Measurements from ENCODE around the gene ADSS1. TPM values are rescaled to one million over a fixed set of nuclear protein-coding genes. Genes with fewer than 3 reads are reported as not detected.

ADSS1 gene
- polyA plus RNA-seq, 4 donors = 12.7 to 19.7 (median 15.9) TPM

- DNase-seq (ENCODE audit: low read depth in 4 of 4, low spot score in 2 of 4) = no peak
Observed at GRCh38 chr14:104788873-104789663, 65.0 kb downstream of the ADSS1 start.

GRCh38 chr14:104789752-104790743, 66.0 kb downstream of the ADSS1 start:
- no peak for DNase-seq (ENCODE audit: low read depth in 4 of 4, low spot score in 2 of 4)

GRCh38 chr14:104791425-104791824, 67.4 kb downstream of the ADSS1 start:
- no peak for DNase-seq (ENCODE audit: low read depth in 4 of 4, low spot score in 2 of 4)

GRCh38 chr14:104792101-104792884, 68.3 kb downstream of the ADSS1 start:
- no peak for DNase-seq (ENCODE audit: low read depth in 4 of 4, low spot score in 2 of 4)

- no peak for DNase-seq (ENCODE audit: low read depth in 4 of 4, low spot score in 2 of 4)
Observed at GRCh38 chr14:104792945-104793702, 69.1 kb downstream of the ADSS1 start.

- no peak for DNase-seq (ENCODE audit: low read depth in 4 of 4, low spot score in 2 of 4)
Observed at GRCh38 chr14:104793703-104793959, 69.6 kb downstream of the ADSS1 start.

- DNase-seq (ENCODE audit: low read depth in 4 of 4, low spot score in 2 of 4) = no peak
Observed at GRCh38 chr14:104794099-104794498, 70.1 kb downstream of the ADSS1 start.

- peak in 1 of 4 donors; percentile 15 for DNase-seq (ENCODE audit: low read depth in 4 of 4, low spot score in 2 of 4)
Observed at GRCh38 chr14:104794631-104794992, 70.6 kb downstream of the ADSS1 start.

- no peak for DNase-seq (ENCODE audit: low read depth in 4 of 4, low spot score in 2 of 4)
Observed at GRCh38 chr14:104794993-104795780, 71.2 kb downstream of the ADSS1 start, which contains the start of gene AKT1. TSS of gene AKT1 (minus strand) at chr14:104795748. CDS start at chr14:104792643, 3,105 bp downstream.

- no peak for DNase-seq (ENCODE audit: low read depth in 4 of 4, low spot score in 2 of 4)
Observed at GRCh38 chr14:104795781-104796686, 72.0 kb downstream of the ADSS1 start.

- DNase-seq (ENCODE audit: low read depth in 4 of 4, low spot score in 2 of 4) = no peak
Observed at GRCh38 chr14:104796687-104797081, 72.7 kb downstream of the ADSS1 start.

Other genes starting within 250 kb of the ADSS1 start
- gene C14orf180, start 144.5 kb upstream of the ADSS1 start, polyA plus RNA-seq (ENCODE audit: insufficient read length in 4 of 4) = under 1 TPM in 3 of 4 donors, not detected in 1; 0.14 to 0.23 (median 0.17) TPM
- gene TMEM179, start 119.5 kb upstream of the ADSS1 start, polyA plus RNA-seq (ENCODE audit: insufficient read length in 4 of 4) = 1 to 10 TPM in 3 of 4 donors, under 1 TPM in 1; 0.90 to 1.9 (median 1.5) TPM
- 10 to 100 TPM; 34.1 to 73.9 (median 64.7) TPM for gene INF2, start 34.6 kb upstream of the ADSS1 start, polyA plus RNA-seq (ENCODE audit: insufficient read length in 4 of 4)
- 100 to 1,000 TPM in 1 of 4 donors, 10 to 100 TPM in 3; 52.6 to 110 (median 81.4) TPM for gene SIVA1, start 28.9 kb downstream of the ADSS1 start, polyA plus RNA-seq (ENCODE audit: insufficient read length in 4 of 4)
- gene AKT1, start 71.5 kb downstream of the ADSS1 start, polyA plus RNA-seq (ENCODE audit: insufficient read length in 4 of 4) = 100 to 1,000 TPM; 105 to 150 (median 131) TPM
- gene ZBTB42, start 76.9 kb downstream of the ADSS1 start, polyA plus RNA-seq (ENCODE audit: insufficient read length in 4 of 4) = 1 to 10 TPM; 4.1 to 5.9 (median 4.5) TPM
- gene CEP170B, start 141.0 kb downstream of the ADSS1 start, polyA plus RNA-seq (ENCODE audit: insufficient read length in 4 of 4) = 10 to 100 TPM in 3 of 4 donors, 1 to 10 TPM in 1; 8.9 to 21.6 (median 15.1) TPM
- gene PLD4, start 200.7 kb downstream of the ADSS1 start, polyA plus RNA-seq (ENCODE audit: insufficient read length in 4 of 4) = 1 to 10 TPM; 3.1 to 8.8 (median 4.3) TPM